A549 (cell line): ENCODE results near the gene MAP1LC3B2. TPM values are rescaled to one million over a fixed set of nuclear protein-coding genes. Genes with fewer than 3 reads are reported as not detected.

Experiments
- ATAC-seq, 2 experiments: fragments of 200-7000 bp in 1 of 2; fragments of >200 bp in 1 of 2; cut with Nextera tagmentation in 1 of 2; cut with Tn5 transposase in 1 of 2; 3 replicates each; pipeline versions ENCODE4 v1.8.0 to v1.9.1; 2018 to 2020; ENCODE audit warnings: mild to moderate bottlenecking in 1 of 2, moderate library complexity in 1 of 2
- CTCF ChIA-PET: fragments of 300-600 bp; sonication (Branson Sonifier 250); formaldehyde crosslinking; extraction: SDS; loops from one replicate; lab custom pipeline; 2021; ENCODE audit warnings: antibody characterized with exemption, inconsistent platforms; lab: Yijun Ruan, JAX
- POLR2A ChIA-PET: fragments of 350-600 bp; formaldehyde crosslinking; extraction: SDS; loops from one replicate; lab custom pipeline; 2021; ENCODE audit warnings: antibody characterized with exemption, inconsistent platforms; lab: Yijun Ruan, JAX
- DNase-seq, 2 experiments: peaks; one replicate each; pipeline versions ENCODE4 v3.0.0 to v3.0.0-alpha.2; 2011 to 2016; ENCODE audit warnings: low read depth in 1 of 2, low spot score in 1 of 2
- FAIRE-seq: peaks from 2 replicates; lab custom pipeline; 2011; peaks lifted over from hg19 to GRCh38; lab: Jason Lieb, UNC
- H3K27ac ChIP-seq, 2 experiments: fragments of >200 bp; sonication (Bioruptor Twin); formaldehyde crosslinking; 3 replicates each; pipeline ENCODE4 v1.5.1; 2016 to 2017
- H3K4me1 ChIP-seq: fragments of >200 bp; sonication (Bioruptor Twin); formaldehyde crosslinking; 3 replicates; pipeline ENCODE4 v1.6.1; 2016
- H3K4me2 ChIP-seq: fragments of >200 bp; sonication (Bioruptor Twin); formaldehyde crosslinking; 3 replicates; pipeline ENCODE4 v1.6.1; 2016
- H3K4me3 ChIP-seq: fragments of >200 bp; sonication (Bioruptor Twin); formaldehyde crosslinking; 3 replicates; pipeline ENCODE4 v1.5.1; 2016
- H3K9me3 ChIP-seq: fragments of >200 bp; sonication (Bioruptor Twin); formaldehyde crosslinking; 3 replicates; pipeline ENCODE4 v1.6.1; 2016
- BCL3 ChIP-seq: fragments of >200 bp; sonication (Bioruptor Twin); formaldehyde crosslinking; IDR thresholded peaks from 3 replicates; pipeline ENCODE4 v1.6.1; 2016
- BHLHE40 ChIP-seq: IDR thresholded peaks from 2 replicates; pipeline ENCODE4 v1.6.1; 2012; ENCODE audit warnings: low read depth, low read length, inconsistent platforms
- CBX8 ChIP-seq: fragments of 200-600 bp; sonication (generic); IDR thresholded peaks from 2 replicates; pipeline ENCODE4 v1.6.1; 2016
- CEBPB ChIP-seq, 2 experiments: fragments of >200 bp in 1 of 2; sonication (Bioruptor Twin) in 1 of 2; formaldehyde crosslinking in 1 of 2; IDR thresholded peaks; 2 replicates each; pipeline ENCODE4 v1.6.1; 2012 to 2016
- CHD4 ChIP-seq: fragments of 200-600 bp; sonication (generic); IDR thresholded peaks from 2 replicates; pipeline ENCODE4 v1.6.1; 2016; ENCODE audit warnings: antibody characterized with exemption, mild to moderate bottlenecking, borderline replicate concordance
- EHMT2 ChIP-seq: fragments of 200-600 bp; sonication (generic); IDR thresholded peaks from 2 replicates; pipeline ENCODE4 v1.6.1; 2016; ENCODE audit warnings: antibody characterized with exemption, low read depth, mild to moderate bottlenecking, moderate library complexity
- EP300 ChIP-seq, 2 experiments: fragments of >200 bp; sonication (Bioruptor Twin); formaldehyde crosslinking; IDR thresholded peaks; 2 replicates in 1 of 2; 3 replicates in 1 of 2; pipeline ENCODE4 v1.6.1; 2016 to 2017
- FOSB ChIP-seq: fragments of 250-450 bp; sonication (Bioruptor Pico); IDR thresholded peaks from 2 replicates; pipeline ENCODE4 v1.5.0; 2020; ENCODE audit warnings: mild to moderate bottlenecking, moderate library complexity
- GATA3 ChIP-seq: IDR thresholded peaks from 2 replicates; pipeline ENCODE4 v1.6.1; 2012; ENCODE audit warnings: borderline replicate concordance
- HEYL ChIP-seq: fragments of 250-450 bp; sonication (Bioruptor Pico); IDR thresholded peaks from 2 replicates; pipeline ENCODE4 v1.8.0; 2021; ENCODE audit warnings: mild to moderate bottlenecking, moderate library complexity
- HMGXB4 ChIP-seq: fragments of 250-450 bp; sonication (Bioruptor Pico); IDR thresholded peaks from 2 replicates; pipeline ENCODE4 v1.5.0; 2021; ENCODE audit warnings: mild to moderate bottlenecking, moderate library complexity, borderline replicate concordance
- HOXB13 ChIP-seq: fragments of 250-450 bp; sonication (Bioruptor Pico); IDR thresholded peaks from 2 replicates; pipeline ENCODE4 v1.5.0; 2020; ENCODE audit warnings: low read depth, mild to moderate bottlenecking, moderate library complexity
- HOXB5 ChIP-seq: fragments of 250-450 bp; sonication (Bioruptor Pico); IDR thresholded peaks from 2 replicates; pipeline ENCODE4 v1.5.0; 2020; ENCODE audit warnings: mild to moderate bottlenecking, moderate library complexity
- KDM1A ChIP-seq: fragments of 200-600 bp; sonication (generic); IDR thresholded peaks from 2 replicates; pipeline ENCODE4 v1.6.1; 2016; ENCODE audit warnings: low read depth, mild to moderate bottlenecking
- MAFK ChIP-seq: fragments of 450-650 bp; IDR thresholded peaks from 2 replicates; pipeline ENCODE4 v1.6.1; 2014; ENCODE audit not compliant: partially characterized antibody
- MYC ChIP-seq: IDR thresholded peaks from 2 replicates; pipeline ENCODE4 v1.6.1; 2012; ENCODE audit warnings: mild to moderate bottlenecking, inconsistent platforms, low read length, improper control_type of control experiment, borderline replicate concordance
- NPAS2 ChIP-seq: fragments of 250-450 bp; sonication (Bioruptor Pico); IDR thresholded peaks from 2 replicates; pipeline ENCODE4 v1.8.0; 2022; ENCODE audit warnings: mild to moderate bottlenecking, moderate library complexity, borderline replicate concordance
- PBX3 ChIP-seq: IDR thresholded peaks from 2 replicates; pipeline ENCODE4 v1.6.1; 2012
- RFX5 ChIP-seq: fragments of 450-650 bp; IDR thresholded peaks from 2 replicates; pipeline ENCODE4 v1.7.1; 2014; ENCODE audit warnings: antibody characterized with exemption, mild to moderate bottlenecking, moderate library complexity
- RNF2 ChIP-seq: fragments of 200-600 bp; sonication (generic); IDR thresholded peaks from 2 replicates; pipeline ENCODE4 v1.6.1; 2016; ENCODE audit warnings: low read depth, mild to moderate bottlenecking, antibody characterized with exemption, moderate library complexity, borderline replicate concordance
- SREBF2 ChIP-seq: fragments of 450-650 bp; IDR thresholded peaks from 2 replicates; pipeline ENCODE4 v1.6.1; 2014; ENCODE audit warnings: mild to moderate bottlenecking, moderate library complexity
- TFCP2L1 ChIP-seq: fragments of 250-450 bp; sonication (Bioruptor Pico); IDR thresholded peaks from 2 replicates; pipeline ENCODE4 v1.5.0; 2021; ENCODE audit warnings: mild to moderate bottlenecking
- TP53 ChIP-seq: fragments of 250-450 bp; sonication (Bioruptor Pico); IDR thresholded peaks from 2 replicates; pipeline ENCODE4 v1.5.0; 2021; ENCODE audit warnings: mild to moderate bottlenecking, moderate library complexity
- ZC3H11A ChIP-seq: fragments of 450-650 bp; IDR thresholded peaks from 2 replicates; pipeline ENCODE4 v1.6.1; 2014; ENCODE audit warnings: antibody characterized with exemption, mild to moderate bottlenecking
- ZFP36 ChIP-seq: fragments of 450-650 bp; IDR thresholded peaks from 2 replicates; pipeline ENCODE4 v1.6.1; 2014; ENCODE audit warnings: borderline replicate concordance; ENCODE audit not compliant: partially characterized antibody
- ZNF302 ChIP-seq: fragments of 250-450 bp; sonication (Bioruptor Pico); IDR thresholded peaks from 2 replicates; pipeline ENCODE4 v1.9.0; 2021; ENCODE audit warnings: inconsistent platforms, mild to moderate bottlenecking, moderate library complexity
- WGBS: methylation state at CpG from one replicate; pipeline ENCODE4 v1.1.6; 2017; ENCODE audit errors: missing lambda C conversion rate; 5-methylcytosine and 5-hydroxymethylcytosine counted together
- polyA minus RNA-seq: library from RNA; depleted of rRNA, polyadenylated mRNA; stranded (reverse); fragments of >200 nt; gene quantifications from 2 replicates; pipeline ENCODE4 v1.2.3, GENCODE V29; 2011; rRNA and poly(A)+ RNA removed
- polyA plus RNA-seq, 4 experiments: library from polyadenylated mRNA; depleted of rRNA in 3 of 4; stranded (reverse); fragments of >200 nt; fragmentation: RNase III in 1 of 4; extraction: RNeasy Plus Mini Kit Qiagen cat#74134 plus additional on column Dnase treatment in 1 of 4; gene quantifications; 2 replicates in 3 of 4; 3 replicates in 1 of 4; pipeline ENCODE4 v1.2.3, GENCODE V29; 2011 to 2017

The MAP1LC3B2 gene
- polyA plus RNA-seq (2011; rRNA removed) (2.8 and 6.7 TPM in 2 replicates), polyA plus RNA-seq (2017; fragmentation: RNase III; extraction: RNeasy Plus Mini Kit Qiagen cat#74134 plus additional on column Dnase treatment) (1.4 to 2.9 TPM (median 2.1 TPM) in 3 replicates), polyA minus RNA-seq (2.8 TPM in 2 replicates)
- 0.50 and 0.57 TPM in 2 replicates for polyA plus RNA-seq (2012; cell fraction: cytosol; rRNA removed)
- 0.56 and 0.61 TPM in 2 replicates for polyA plus RNA-seq (2012; cell fraction: nucleus; rRNA removed)

- TF ChIP-seq MAFK (peak; percentile 93), HMGXB4 (no peak)
- CTCF ChIA-PET = interaction anchor here (0.9 to 1.2 kb wide), 2 partner anchors 9 to 10 kb away, joined by 3 read pairs; no protein-coding TSS in a partner anchor
- POLR2A ChIA-PET = no interaction called here
- 78% methylated on average over 19 of the region's 19 CpGs for WGBS
- Histone ChIP-seq H3K4me3 (no peak within 1 kb of the TSS), H3K4me2 (peak within 1 kb of the TSS; percentile 26; the same call in 2 of the 3 replicates), H3K9me3 (peaks cover 23% of the 10 kb centered on the region), H3K4me1 (peaks cover 7% of the 10 kb centered on the region), H3K27ac (peak within 1 kb of the TSS; percentile 23 to 65; a peak in 4 of 6 replicates)
- DNase-seq (peak in 1 of 2 experiments; percentile 60), FAIRE-seq (no peak), ATAC-seq (peak; percentile 34 to 53; a peak in 3 of 6 replicates)
Measured at GRCh38 chr12:116559162-116559935, at the start of gene MAP1LC3B2. MAP1LC3B2 (plus strand) TSS chr12:116559381; CDS start chr12:116575943, 16,562 bp downstream.

DNA sequence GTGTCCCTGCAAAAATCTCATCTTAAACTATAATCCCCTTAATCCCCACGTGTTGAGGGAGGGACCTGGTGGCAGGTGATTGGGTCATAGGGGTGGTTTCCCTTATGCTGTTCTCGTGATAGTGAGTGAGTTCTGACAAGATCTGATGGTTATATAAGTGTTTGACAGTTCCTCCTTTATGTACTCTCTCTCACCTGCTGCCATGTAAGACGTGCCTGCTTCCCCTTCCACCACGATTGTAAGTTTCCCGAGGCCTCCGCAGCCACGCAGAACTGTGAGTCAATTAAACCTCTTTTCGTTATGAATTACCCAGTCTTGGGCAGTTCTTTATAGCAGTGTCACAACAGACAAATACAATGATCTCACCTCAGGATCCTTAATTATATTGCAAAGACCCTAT is 45.2 kb upstream of the MAP1LC3B2 start:
- ChIA-PET POLR2A (no interaction called here), CTCF (no interaction called here)
- H3K9me3 ChIP-seq = no peaks in the 10 kb centered on the region
- TF ChIP-seq CEBPB (IDR thresholded peaks at IDR 0.05) = no peak
- no peak for TF ChIP-seq ZFP36
- TF ChIP-seq ZNF302 = no peak
- no peak for TF ChIP-seq TFCP2L1 (CRISPR knock-in tag)
- no peak for TF ChIP-seq EHMT2
- TF ChIP-seq HOXB5 (CRISPR knock-in tag) = no peak
- TF ChIP-seq EP300 (IDR thresholded peaks at IDR 0.05) = no peak
- no peak for TF ChIP-seq SREBF2
- no peak for TF ChIP-seq GATA3
- TF ChIP-seq RNF2 = no peak
- no peak for TF ChIP-seq HEYL (CRISPR knock-in tag)
- no peak for TF ChIP-seq KDM1A
- TF ChIP-seq CHD4 = no peak
- no peak overlapping the region for H3K4me2 ChIP-seq
- H3K4me3 ChIP-seq = no peak overlapping the region
- FAIRE-seq (no peak), ATAC-seq (no peak), DNase-seq (no peak)
- H3K27ac ChIP-seq = no peak overlapping the region
- WGBS = 76% methylated on average over 8 of the region's 8 CpGs
- H3K4me1 ChIP-seq = no peaks in the 10 kb centered on the region

DNA sequence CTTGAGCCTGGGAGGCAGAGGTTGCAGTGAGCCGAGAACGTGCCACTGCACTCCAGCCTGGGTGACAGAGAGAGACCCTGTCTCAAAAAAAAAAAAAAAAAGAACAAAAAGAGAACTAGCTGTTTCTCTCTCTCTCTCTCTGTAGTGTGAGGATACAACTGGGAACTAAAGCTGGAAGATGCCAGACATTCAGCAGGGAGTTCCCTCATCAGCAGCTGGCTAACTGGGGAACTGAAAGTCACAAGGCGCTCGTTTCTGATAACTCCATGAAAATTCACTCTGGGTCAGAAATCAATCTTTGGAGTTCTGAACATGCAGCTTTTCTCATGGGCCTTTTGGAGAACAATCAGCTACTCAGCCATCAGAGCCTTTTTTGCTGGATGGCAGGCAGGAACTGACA is 43.5 kb upstream of the MAP1LC3B2 start:
- FAIRE-seq (no peak), DNase-seq (no peak), ATAC-seq (no peak)
- TF ChIP-seq HMGXB4 (no peak), RFX5 (no peak), HOXB13 (no peak), BCL3 (no peak), ZNF302 (no peak), BHLHE40 (no peak), EHMT2 (no peak), NPAS2 (CRISPR knock-in tag) (no peak), FOSB (no peak), HOXB5 (CRISPR knock-in tag) (no peak), CEBPB (IDR thresholded peaks at IDR 0.05) (no peak), ZC3H11A (no peak), ZFP36 (no peak), KDM1A (no peak), CBX8 (no peak), TP53 (CRISPR knock-in tag) (no peak), MYC (no peak), PBX3 (no peak)
- 86% methylated on average over 4 of the region's 4 CpGs for WGBS
- H3K4me2 ChIP-seq = no peak overlapping the region
- no peak overlapping the region for H3K27ac ChIP-seq
- no peak overlapping the region for H3K4me3 ChIP-seq
- CTCF ChIA-PET = interaction anchor here (0.7 to 1.9 kb wide), 5 partner anchors 9 to 165 kb away, joined by 3 to 8 read pairs (median 4); no protein-coding TSS in a partner anchor
- POLR2A ChIA-PET = no interaction called here
- H3K9me3 ChIP-seq = no peaks in the 10 kb centered on the region
- H3K4me1 ChIP-seq = no peaks in the 10 kb centered on the region
